UCSD-AML1 (cell line): ENCODE measurements around the gene EDARADD.
"Not testable (repeated sequence)": the region's sequence is repeated elsewhere in the genome, so short reads cannot be mapped to it uniquely, and the experiment has no call there.

Experiments used
- DNase-seq: peaks from one replicate; lab custom pipeline; 2025; ENCODE audit not compliant: unreplicated experiment; lab: John Stamatoyannopoulos, UW

EDARADD gene

GRCh38 chr1:236484310-236484971 is 90.4 kb downstream of the EDARADD start:
- no peak for DNase-seq

GRCh38 chr1:236486356-236487002 is 92.4 kb downstream of the EDARADD start:
- no peak for DNase-seq

DNA sequence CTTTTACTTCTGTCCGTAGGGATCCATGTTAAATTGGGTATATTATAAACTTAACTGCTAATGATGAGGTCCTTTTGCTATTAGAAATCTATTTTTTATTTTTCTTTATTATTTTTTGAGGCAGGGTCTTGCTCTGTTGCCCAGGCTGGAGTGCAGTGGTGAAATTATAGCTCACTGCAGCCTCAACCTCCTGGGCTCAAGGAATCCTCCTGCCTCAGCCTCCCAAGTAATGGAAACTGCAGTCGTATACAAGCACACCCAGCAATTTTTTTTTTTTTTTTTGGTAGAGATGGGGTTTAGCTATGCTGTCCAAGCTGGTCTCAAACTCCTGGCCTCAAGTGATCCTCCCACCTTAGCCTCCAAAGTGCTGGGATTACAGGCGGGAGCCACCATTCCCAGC is 95.1 kb downstream of the EDARADD start:
- DNase-seq = not testable (repeated sequence)

- no peak for DNase-seq
Observed at GRCh38 chr1:236489710-236490377, 95.8 kb downstream of the EDARADD start.

DNA sequence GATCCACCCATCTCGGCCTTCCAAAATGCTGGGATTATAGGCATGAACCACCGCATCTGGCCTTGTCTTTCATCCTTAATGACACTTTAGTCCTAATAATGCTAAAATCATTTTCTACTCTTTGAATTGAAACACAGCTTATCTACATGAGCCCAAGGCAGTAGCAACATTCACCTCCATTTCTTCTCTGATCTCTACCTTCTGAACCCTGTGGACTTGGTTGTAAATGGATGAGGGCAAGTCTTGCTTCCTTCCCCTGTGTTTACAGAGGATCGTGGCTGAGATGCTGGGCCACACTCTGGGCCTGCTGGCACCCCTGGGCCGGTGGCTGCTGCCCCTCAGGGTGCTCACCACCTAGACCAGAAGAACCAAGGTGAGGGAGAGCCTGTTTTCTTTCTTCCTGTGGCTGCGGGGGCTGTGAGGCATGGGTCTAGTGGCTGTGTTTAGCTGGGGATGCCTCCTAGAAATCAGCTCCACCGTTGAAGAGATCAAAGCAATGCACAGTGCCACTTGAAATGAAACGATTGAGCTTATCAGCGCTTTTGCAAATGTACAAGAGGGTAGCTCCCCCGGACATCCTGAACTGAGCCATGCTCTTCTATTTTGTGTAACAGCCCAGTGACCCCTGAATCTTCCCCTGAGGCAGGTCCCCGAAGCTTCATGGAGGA is 97.5 kb downstream of the EDARADD start:
- DNase-seq = no peak

DNA sequence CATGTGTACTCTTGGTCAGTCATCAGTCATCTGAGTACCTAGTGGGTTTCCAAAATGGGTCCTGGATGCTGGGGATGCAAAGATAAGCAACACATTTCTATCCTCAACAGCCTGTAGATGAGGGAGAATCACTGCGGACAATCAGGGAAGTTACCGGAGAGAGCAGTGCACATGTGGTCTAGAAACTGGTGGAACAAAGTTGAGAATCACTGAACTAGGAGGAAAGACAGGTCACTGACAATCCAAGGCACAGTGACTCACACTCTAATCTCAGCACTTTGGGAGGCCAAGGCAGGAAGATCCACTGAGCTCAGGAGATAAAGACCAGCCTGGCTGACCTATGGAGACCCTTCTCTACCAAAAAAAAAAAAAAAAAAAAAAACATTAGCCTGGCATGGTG is 98.3 kb downstream of the EDARADD start:
- DNase-seq = no peak

DNA sequence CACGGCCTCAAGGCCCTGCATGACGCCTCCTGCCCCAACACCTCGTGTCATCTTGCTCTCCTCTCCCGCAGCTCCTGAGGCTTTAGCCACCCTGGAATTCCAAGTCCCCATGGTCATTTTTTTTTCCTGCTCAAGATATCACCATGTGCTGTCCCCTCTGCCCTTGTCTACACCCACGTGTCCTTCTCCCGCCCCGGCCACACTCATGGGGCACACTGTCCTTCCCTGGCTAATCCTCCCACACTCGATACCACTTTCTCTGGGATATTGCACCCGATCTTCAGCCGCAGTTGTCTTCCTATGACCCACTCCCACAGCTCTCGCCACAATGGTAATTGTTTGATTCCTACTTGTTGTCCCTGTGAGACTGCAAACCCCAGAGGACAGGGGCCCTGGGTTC is 100.0 kb downstream of the EDARADD start:
- no peak for DNase-seq

GRCh38 chr1:236494586-236495466 is 100.7 kb downstream of the EDARADD start:
- DNase-seq = no peak

DNA sequence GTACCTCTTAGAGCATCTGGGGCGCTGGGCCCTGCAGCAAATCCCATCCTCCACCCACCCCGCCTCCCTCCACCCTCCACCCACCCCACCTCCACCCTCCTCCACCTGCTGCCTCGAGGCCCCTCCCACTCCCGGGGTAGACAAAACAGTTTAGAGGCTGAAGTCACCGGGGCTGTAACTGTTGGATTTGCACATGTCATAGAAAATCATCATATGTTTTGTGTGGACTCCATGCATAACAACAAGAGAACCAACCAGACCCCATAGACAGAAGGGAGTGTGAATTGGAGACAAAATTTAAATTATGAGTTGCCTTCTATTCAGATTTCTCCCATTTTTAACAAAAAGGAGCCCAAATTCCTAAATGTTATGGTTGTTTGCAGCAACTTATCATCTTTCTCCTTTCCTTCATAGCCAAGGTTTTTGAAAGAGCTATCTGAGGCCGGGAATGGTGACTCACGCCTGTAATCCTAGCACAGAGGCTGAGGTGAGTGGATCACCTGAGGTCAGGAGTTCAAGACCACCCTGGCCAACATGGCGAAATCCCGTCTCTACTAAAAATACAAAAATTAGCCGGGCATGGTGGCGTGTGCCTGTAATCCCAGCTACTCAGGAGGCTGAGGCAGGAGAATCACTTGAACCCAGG is 101.5 kb downstream of the EDARADD start:
- no peak for DNase-seq

- DNase-seq = no peak
Observed at GRCh38 chr1:236497908-236498307, 103.8 kb downstream of the EDARADD start.

- no peak for DNase-seq
Observed at GRCh38 chr1:236501093-236501492, 107.0 kb downstream of the EDARADD start.

DNA sequence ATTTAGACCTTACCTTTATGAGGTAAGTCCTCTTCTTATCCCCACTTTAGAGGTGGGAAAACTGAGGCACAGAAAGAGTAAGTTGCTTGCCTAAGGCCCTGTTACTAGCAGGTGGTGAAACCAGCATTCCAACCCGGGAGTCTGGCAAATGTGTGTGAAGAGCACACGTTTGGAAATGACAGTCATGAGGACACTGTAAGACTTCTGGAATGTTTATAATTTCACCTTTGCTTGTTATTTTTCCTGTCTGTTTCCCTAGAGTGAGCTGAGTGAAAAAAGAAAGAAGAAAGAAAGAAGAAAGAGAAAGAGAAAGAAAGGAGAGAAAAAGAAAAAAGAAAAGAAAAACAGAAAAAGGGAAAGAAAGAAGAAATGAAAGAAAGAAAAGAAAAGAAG is 108.5 kb downstream of the EDARADD start:
- DNase-seq = no peak

- DNase-seq = peak; percentile 73
Observed at GRCh38 chr1:236502972-236503639, 109.0 kb downstream of the EDARADD start.

GRCh38 chr1:236504338-236504737 is 110.3 kb downstream of the EDARADD start:
- not testable (repeated sequence) for DNase-seq

DNA sequence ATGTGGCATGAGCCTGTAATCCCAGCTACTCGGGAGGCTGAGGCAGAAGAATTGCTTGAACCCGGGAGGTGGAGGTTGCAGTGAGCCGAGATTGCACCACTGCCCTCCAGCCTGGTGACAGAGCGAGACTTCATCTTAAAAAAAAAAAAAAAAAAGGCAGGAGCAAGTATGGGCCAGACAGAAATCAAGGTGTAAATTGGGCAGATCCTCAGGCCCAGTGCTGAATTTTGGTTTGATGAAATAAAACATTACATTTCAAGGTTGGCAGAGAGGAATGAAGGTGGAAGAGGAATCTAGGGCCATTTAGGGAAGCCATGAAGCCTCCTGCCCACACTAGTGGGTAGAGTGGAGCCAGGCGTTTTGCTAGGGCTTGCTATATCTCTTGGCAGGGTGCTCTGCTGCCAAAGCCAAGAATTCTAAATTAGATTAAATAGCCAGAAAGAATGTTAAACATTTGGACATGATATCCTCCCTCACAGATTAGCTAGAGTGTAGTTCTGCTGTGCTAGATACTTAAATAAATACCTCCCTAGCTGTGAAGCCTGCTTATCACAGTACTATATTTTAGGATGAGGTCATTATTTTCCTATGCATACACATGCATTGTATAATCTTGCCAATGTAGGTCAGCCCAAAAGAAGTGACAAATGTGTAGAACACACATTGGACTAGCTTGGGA is 113.1 kb downstream of the EDARADD start:
- no peak for DNase-seq

DNA sequence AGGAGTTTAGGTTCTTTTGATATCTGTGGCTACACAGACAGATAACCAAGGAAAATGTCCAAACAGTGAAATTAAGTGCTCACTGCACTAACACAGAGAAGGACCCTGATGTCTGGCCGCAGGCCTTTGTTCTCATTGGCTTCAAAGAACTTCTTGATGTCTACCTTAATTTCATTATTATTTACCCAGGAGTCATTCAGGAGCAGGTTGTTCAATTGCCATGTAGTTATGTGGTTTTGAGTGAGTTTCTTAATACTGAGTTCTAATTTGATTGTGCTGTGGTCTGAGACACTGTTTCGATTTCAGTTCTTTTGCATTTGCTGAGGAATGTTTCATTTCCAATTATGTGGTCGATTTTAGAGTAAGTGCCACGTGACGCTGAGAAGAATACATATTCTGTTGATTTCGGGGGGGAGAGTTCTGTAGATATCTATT is 114.5 kb downstream of the EDARADD start:
- no peak for DNase-seq

GRCh38 chr1:236509203-236509602 is 115.1 kb downstream of the EDARADD start:
- no peak for DNase-seq

DNA sequence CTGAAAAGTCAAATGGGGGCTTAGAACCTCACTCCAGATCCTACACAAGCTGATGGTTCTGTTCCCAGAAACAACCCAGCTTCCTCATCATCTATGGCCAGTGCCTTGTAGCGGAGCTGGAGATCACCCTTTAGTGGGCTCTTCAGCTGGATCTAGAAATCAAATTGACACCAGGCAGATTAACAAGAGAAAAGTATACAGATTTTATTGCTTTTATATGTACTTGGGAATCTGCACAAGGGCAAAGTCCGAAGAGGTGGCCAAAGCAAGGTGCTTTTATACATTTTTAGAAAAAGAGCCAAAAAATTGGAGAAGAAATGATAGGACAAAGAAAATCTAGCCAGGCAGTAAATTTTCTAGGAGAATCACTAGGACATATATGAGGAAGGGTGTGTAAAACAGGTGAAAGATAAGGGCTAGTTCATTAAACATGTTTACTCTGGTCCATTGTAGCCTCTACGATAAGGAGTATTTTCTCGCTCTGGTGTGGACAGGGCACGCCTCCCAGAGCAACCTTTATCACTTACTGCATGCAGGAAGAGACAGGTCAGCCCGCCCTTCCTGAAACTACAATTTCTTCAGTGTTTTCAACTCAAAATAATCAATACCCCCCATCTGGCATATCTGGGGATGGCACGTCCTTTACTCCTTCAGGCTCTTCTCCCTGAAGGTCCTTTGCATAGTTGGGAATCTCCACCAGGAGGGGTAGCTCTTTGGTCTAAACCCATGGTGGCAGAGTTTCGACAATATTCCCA is 115.7 kb downstream of the EDARADD start:
- DNase-seq = no peak
